A549 (cell line): ENCODE results near the gene FUOM. TPM values are rescaled to one million over a fixed set of nuclear protein-coding genes. Genes with fewer than 3 reads are reported as not detected.

Experiments
- ATAC-seq, 2 experiments: fragments of 200-7000 bp in 1 of 2; fragments of >200 bp in 1 of 2; cut with Nextera tagmentation in 1 of 2; cut with Tn5 transposase in 1 of 2; 3 replicates each; pipeline versions ENCODE4 v1.8.0 to v1.9.1; 2018 to 2020; ENCODE audit warnings: mild to moderate bottlenecking in 1 of 2, moderate library complexity in 1 of 2
- CTCF ChIA-PET: fragments of 300-600 bp; sonication (Branson Sonifier 250); formaldehyde crosslinking; extraction: SDS; loops from one replicate; lab custom pipeline; 2021; ENCODE audit warnings: antibody characterized with exemption, inconsistent platforms; lab: Yijun Ruan, JAX
- POLR2A ChIA-PET: fragments of 350-600 bp; formaldehyde crosslinking; extraction: SDS; loops from one replicate; lab custom pipeline; 2021; ENCODE audit warnings: antibody characterized with exemption, inconsistent platforms; lab: Yijun Ruan, JAX
- DNase-seq, 2 experiments: peaks; one replicate each; pipeline versions ENCODE4 v3.0.0 to v3.0.0-alpha.2; 2011 to 2016; ENCODE audit warnings: low read depth in 1 of 2, low spot score in 1 of 2
- FAIRE-seq: peaks from 2 replicates; lab custom pipeline; 2011; peaks lifted over from hg19 to GRCh38; lab: Jason Lieb, UNC
- H3K27ac ChIP-seq, 2 experiments: fragments of >200 bp; sonication (Bioruptor Twin); formaldehyde crosslinking; 3 replicates each; pipeline ENCODE4 v1.5.1; 2016 to 2017
- H3K4me1 ChIP-seq: fragments of >200 bp; sonication (Bioruptor Twin); formaldehyde crosslinking; 3 replicates; pipeline ENCODE4 v1.6.1; 2016
- H3K4me2 ChIP-seq: fragments of >200 bp; sonication (Bioruptor Twin); formaldehyde crosslinking; 3 replicates; pipeline ENCODE4 v1.6.1; 2016
- H3K4me3 ChIP-seq: fragments of >200 bp; sonication (Bioruptor Twin); formaldehyde crosslinking; 3 replicates; pipeline ENCODE4 v1.5.1; 2016
- H3K9me3 ChIP-seq: fragments of >200 bp; sonication (Bioruptor Twin); formaldehyde crosslinking; 3 replicates; pipeline ENCODE4 v1.6.1; 2016
- BHLHE40 ChIP-seq: IDR thresholded peaks from 2 replicates; pipeline ENCODE4 v1.6.1; 2012; ENCODE audit warnings: low read depth, low read length, inconsistent platforms
- CBX8 ChIP-seq: fragments of 200-600 bp; sonication (generic); IDR thresholded peaks from 2 replicates; pipeline ENCODE4 v1.6.1; 2016
- CHD4 ChIP-seq: fragments of 200-600 bp; sonication (generic); IDR thresholded peaks from 2 replicates; pipeline ENCODE4 v1.6.1; 2016; ENCODE audit warnings: antibody characterized with exemption, mild to moderate bottlenecking, borderline replicate concordance
- EHMT2 ChIP-seq: fragments of 200-600 bp; sonication (generic); IDR thresholded peaks from 2 replicates; pipeline ENCODE4 v1.6.1; 2016; ENCODE audit warnings: antibody characterized with exemption, low read depth, mild to moderate bottlenecking, moderate library complexity
- ESRRA ChIP-seq: fragments of 150-350 bp; IDR thresholded peaks from 2 replicates; pipeline ENCODE4 v1.6.1; 2014; ENCODE audit warnings: mild to moderate bottlenecking, low read length, borderline replicate concordance
- HOXA7 ChIP-seq: fragments of 250-450 bp; sonication (Bioruptor Pico); IDR thresholded peaks from 2 replicates; pipeline ENCODE4 v1.5.0; 2020; ENCODE audit warnings: mild to moderate bottlenecking, moderate library complexity
- HOXB13 ChIP-seq: fragments of 250-450 bp; sonication (Bioruptor Pico); IDR thresholded peaks from 2 replicates; pipeline ENCODE4 v1.5.0; 2020; ENCODE audit warnings: low read depth, mild to moderate bottlenecking, moderate library complexity
- JUN ChIP-seq, 2 experiments: fragments of >200 bp; sonication (Bioruptor Twin); formaldehyde crosslinking; IDR thresholded peaks; 2 replicates in 1 of 2; 3 replicates in 1 of 2; pipeline ENCODE4 v1.6.1; 2016 to 2017
- KDM1A ChIP-seq: fragments of 200-600 bp; sonication (generic); IDR thresholded peaks from 2 replicates; pipeline ENCODE4 v1.6.1; 2016; ENCODE audit warnings: low read depth, mild to moderate bottlenecking
- RCOR1 ChIP-seq: fragments of 150-350 bp; IDR thresholded peaks from 2 replicates; pipeline ENCODE4 v1.6.1; 2014; ENCODE audit warnings: antibody characterized with exemption, low read length, low read depth
- RNF2 ChIP-seq: fragments of 200-600 bp; sonication (generic); IDR thresholded peaks from 2 replicates; pipeline ENCODE4 v1.6.1; 2016; ENCODE audit warnings: low read depth, mild to moderate bottlenecking, antibody characterized with exemption, moderate library complexity, borderline replicate concordance
- SMC3 ChIP-seq: fragments of >200 bp; sonication (Bioruptor Twin); formaldehyde crosslinking; IDR thresholded peaks from 3 replicates; pipeline ENCODE4 v1.6.1; 2018; ENCODE audit warnings: inconsistent platforms
- SREBF2 ChIP-seq: fragments of 450-650 bp; IDR thresholded peaks from 2 replicates; pipeline ENCODE4 v1.6.1; 2014; ENCODE audit warnings: mild to moderate bottlenecking, moderate library complexity
- TFCP2L1 ChIP-seq: fragments of 250-450 bp; sonication (Bioruptor Pico); IDR thresholded peaks from 2 replicates; pipeline ENCODE4 v1.5.0; 2021; ENCODE audit warnings: mild to moderate bottlenecking
- TP53 ChIP-seq: fragments of 250-450 bp; sonication (Bioruptor Pico); IDR thresholded peaks from 2 replicates; pipeline ENCODE4 v1.5.0; 2021; ENCODE audit warnings: mild to moderate bottlenecking, moderate library complexity
- ZFP36 ChIP-seq: fragments of 450-650 bp; IDR thresholded peaks from 2 replicates; pipeline ENCODE4 v1.6.1; 2014; ENCODE audit warnings: borderline replicate concordance; ENCODE audit not compliant: partially characterized antibody
- WGBS: methylation state at CpG from one replicate; pipeline ENCODE4 v1.1.6; 2017; ENCODE audit errors: missing lambda C conversion rate; 5-methylcytosine and 5-hydroxymethylcytosine counted together
- polyA plus RNA-seq, 4 experiments: library from polyadenylated mRNA; depleted of rRNA in 3 of 4; stranded (reverse); fragments of >200 nt; fragmentation: RNase III in 1 of 4; extraction: RNeasy Plus Mini Kit Qiagen cat#74134 plus additional on column Dnase treatment in 1 of 4; gene quantifications; 2 replicates in 3 of 4; 3 replicates in 1 of 4; pipeline ENCODE4 v1.2.3, GENCODE V29; 2011 to 2017
- TF ChIP-seq, protein P1 (sequence below): fragments of 200-600 bp; sonication (generic); IDR thresholded peaks from 2 replicates; pipeline ENCODE4 v1.6.1; 2016; ENCODE audit warnings: antibody characterized with exemption, mild to moderate bottlenecking, moderate library complexity
- TF ChIP-seq, protein P2 (sequence below): IDR thresholded peaks from 2 replicates; pipeline ENCODE4 v1.6.1; 2012
- TF ChIP-seq, protein P3 (sequence below): fragments of >200 bp; sonication (Bioruptor Twin); formaldehyde crosslinking; IDR thresholded peaks from 3 replicates; pipeline ENCODE4 v1.6.1; 2016

FUOM gene
- polyA plus RNA-seq, 2 of the 4 experiments (the other 2 are of a cell fraction) = 6.8 to 8.1 TPM

DNA sequence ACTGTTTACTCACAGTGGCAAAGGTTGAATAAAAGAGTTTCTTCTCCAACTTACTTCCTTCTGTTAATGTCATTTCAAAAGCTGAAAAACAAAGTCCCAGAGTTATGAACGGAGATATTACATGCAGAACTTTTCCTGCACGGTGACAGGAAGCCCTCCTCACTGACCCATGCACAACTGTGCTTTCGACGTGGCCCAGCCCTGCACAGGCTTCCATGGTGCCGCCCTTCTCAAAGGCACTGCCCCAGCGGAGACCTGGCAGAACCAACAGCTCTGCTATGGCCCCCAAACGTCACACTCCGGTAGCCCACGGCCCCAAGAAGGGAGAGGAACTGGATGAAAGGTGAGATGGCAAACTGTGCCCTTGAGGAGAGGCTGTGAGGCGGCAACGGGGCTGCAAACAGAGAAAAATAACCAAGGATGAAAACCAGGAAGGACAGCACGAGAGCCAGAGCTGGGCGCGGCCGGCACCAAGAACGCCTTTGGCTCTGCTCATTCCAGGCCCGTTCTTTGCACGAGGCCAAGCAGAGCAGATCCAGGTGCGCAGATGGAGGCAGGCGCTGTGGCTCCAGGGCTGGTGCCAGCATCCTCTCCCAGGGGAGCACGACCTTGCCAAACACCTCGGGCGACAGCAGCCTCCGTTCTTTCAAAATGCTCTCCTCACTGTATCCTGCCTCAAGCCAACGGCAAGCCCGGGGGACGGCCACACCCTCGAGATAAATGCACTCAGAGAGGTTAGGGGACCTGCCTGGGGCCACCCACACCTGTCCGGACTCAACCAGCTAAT lies 7.0 kb upstream of the FUOM start (continued):
- TF ChIP-seq, protein P1, sequence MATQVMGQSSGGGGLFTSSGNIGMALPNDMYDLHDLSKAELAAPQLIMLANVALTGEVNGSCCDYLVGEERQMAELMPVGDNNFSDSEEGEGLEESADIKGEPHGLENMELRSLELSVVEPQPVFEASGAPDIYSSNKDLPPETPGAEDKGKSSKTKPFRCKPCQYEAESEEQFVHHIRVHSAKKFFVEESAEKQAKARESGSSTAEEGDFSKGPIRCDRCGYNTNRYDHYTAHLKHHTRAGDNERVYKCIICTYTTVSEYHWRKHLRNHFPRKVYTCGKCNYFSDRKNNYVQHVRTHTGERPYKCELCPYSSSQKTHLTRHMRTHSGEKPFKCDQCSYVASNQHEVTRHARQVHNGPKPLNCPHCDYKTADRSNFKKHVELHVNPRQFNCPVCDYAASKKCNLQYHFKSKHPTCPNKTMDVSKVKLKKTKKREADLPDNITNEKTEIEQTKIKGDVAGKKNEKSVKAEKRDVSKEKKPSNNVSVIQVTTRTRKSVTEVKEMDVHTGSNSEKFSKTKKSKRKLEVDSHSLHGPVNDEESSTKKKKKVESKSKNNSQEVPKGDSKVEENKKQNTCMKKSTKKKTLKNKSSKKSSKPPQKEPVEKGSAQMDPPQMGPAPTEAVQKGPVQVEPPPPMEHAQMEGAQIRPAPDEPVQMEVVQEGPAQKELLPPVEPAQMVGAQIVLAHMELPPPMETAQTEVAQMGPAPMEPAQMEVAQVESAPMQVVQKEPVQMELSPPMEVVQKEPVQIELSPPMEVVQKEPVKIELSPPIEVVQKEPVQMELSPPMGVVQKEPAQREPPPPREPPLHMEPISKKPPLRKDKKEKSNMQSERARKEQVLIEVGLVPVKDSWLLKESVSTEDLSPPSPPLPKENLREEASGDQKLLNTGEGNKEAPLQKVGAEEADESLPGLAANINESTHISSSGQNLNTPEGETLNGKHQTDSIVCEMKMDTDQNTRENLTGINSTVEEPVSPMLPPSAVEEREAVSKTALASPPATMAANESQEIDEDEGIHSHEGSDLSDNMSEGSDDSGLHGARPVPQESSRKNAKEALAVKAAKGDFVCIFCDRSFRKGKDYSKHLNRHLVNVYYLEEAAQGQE = no peak
- TF ChIP-seq CHD4 = no peak
- TF ChIP-seq, protein P2, sequence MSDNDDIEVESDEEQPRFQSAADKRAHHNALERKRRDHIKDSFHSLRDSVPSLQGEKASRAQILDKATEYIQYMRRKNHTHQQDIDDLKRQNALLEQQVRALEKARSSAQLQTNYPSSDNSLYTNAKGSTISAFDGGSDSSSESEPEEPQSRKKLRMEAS = no peak
- TF ChIP-seq, all 56 proteins: peak for 0

DNA sequence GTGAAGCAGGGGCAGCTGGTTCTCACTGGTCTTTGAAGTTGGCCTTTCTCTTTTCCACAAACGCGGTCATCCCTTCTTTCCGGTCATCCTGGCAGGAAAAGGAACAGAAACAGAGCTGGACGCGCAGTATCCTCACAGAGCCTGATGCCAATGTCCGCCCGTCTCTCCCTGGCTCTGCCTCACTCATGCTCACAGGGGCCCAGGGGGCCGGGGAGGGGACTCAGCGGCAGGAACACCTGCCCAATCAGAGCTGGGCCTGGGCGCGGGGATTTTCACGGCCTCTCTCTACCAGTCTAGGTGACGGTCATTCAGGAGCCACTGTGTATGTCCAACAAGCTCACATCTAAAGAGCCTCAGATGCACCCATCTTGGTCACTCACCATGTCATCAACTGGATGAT lies 5.0 kb upstream of the FUOM start:
- Histone ChIP-seq H3K9me3 (no peaks in the 10 kb centered on the region), H3K27ac (no peak overlapping the region), H3K4me1 (no peaks in the 10 kb centered on the region), H3K4me3 (no peak overlapping the region), H3K4me2 (no peak overlapping the region)
- DNase-seq = no peak
- CTCF ChIA-PET = interaction anchor here (2.0 to 2.5 kb wide), 2 partner anchors 33 to 55 kb away, joined by 6 to 13 read pairs; no protein-coding TSS in a partner anchor
- FAIRE-seq = no peak
- 98% methylated on average over 8 of the region's 13 CpGs for WGBS
- TF ChIP-seq RCOR1 = no peak
- no peak for TF ChIP-seq EHMT2
- TF ChIP-seq ESRRA = no peak
- no peak for TF ChIP-seq CBX8
- no peak for TF ChIP-seq ZFP36
- no peak for TF ChIP-seq SMC3
- no peak for TF ChIP-seq TFCP2L1 (CRISPR knock-in tag)
- TF ChIP-seq HOXB13 (CRISPR knock-in tag) = no peak
- no peak for TF ChIP-seq JUN (IDR thresholded peaks at IDR 0.05)
- TF ChIP-seq SREBF2 = no peak
- TF ChIP-seq, protein P3, sequence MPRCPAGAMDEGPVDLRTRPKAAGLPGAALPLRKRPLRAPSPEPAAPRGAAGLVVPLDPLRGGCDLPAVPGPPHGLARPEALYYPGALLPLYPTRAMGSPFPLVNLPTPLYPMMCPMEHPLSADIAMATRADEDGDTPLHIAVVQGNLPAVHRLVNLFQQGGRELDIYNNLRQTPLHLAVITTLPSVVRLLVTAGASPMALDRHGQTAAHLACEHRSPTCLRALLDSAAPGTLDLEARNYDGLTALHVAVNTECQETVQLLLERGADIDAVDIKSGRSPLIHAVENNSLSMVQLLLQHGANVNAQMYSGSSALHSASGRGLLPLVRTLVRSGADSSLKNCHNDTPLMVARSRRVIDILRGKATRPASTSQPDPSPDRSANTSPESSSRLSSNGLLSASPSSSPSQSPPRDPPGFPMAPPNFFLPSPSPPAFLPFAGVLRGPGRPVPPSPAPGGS = no peak
- TF ChIP-seq RNF2 = no peak
- TF ChIP-seq BHLHE40 = no peak
- no peak for TF ChIP-seq KDM1A
- TF ChIP-seq TP53 = no peak
- TF ChIP-seq HOXA7 (CRISPR knock-in tag) = no peak
- POLR2A ChIA-PET = interaction anchor here (1.6 kb wide), 1 partner anchor 11 kb away, joined by 3 read pairs; the partner anchor contains the start of gene ECHS1
- no peak for ATAC-seq
